ENCODE measurements around the gene WDR46. TPM values are rescaled to one million over a fixed set of nuclear protein-coding genes. Genes with fewer than 3 reads are reported as not detected.
A peak's percentile ranks its signal among the peaks of the same experiment; 100 is the strongest.

The WDR46 gene
- total and polyA plus RNA-seq, 11 donors: 12.2 to 41.0 (median 21.4) TPM

DNA sequence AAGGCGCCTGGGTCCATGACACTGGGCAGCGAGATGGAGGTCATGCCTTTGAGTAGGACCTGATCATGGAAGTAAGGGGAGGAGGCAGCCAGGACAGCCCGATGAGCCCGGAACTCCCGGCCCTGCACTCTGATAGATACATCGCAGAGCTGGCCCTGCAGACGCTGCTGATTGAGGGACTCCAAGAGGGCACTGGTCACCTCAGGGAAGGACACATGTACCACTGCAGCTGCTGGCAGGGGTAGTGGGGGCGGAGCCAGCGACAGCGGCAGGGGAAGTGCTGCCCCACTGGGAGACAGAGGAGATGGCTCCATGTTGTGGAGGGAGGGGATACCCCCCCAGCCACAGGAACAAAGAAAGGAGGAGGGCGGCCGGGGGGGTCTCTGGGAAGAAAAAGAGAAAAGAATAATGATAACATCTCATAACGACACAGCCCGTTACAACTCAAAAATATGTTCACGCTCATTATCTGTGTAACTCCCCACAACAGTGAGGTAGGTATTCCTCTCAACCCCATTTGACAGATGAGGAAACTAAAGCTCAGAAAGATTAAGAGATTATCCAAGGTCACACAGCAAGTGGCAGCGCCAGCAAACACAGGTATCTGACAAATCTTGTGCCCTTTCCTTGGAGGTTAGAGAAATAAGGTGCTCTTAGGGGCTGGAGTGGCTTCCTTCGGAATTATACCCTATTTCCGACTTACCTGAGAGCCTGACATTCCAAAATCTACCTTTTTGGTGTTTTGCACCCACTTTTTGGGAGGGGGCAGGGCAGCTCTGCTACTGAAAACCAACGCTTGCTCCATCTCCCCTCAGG lies 27.8 kb upstream of the WDR46 start:
- intact Hi-C loops (cut with DNase I): no loop called here
- Histone ChIP-seq H3K4me3 (peak overlapping the region in 11 of 12 donors; percentile 24 to 77 (median 64)), H3K4me1 (peaks cover 3 to 74% (median 50%) of the 10 kb centered on the region in 12 donors), H3K27ac (peak overlapping the region in 11 of 12 donors; percentile 54 to 88 (median 84)), H3K9me3 (no peaks in the 10 kb centered on the region), H3K36me3 (peaks cover 0 to 35% (median 27%) of the 10 kb centered on the region in 9 donors), H3K27me3 (no peaks in the 10 kb centered on the region)
- TF ChIP-seq, protein P1, sequence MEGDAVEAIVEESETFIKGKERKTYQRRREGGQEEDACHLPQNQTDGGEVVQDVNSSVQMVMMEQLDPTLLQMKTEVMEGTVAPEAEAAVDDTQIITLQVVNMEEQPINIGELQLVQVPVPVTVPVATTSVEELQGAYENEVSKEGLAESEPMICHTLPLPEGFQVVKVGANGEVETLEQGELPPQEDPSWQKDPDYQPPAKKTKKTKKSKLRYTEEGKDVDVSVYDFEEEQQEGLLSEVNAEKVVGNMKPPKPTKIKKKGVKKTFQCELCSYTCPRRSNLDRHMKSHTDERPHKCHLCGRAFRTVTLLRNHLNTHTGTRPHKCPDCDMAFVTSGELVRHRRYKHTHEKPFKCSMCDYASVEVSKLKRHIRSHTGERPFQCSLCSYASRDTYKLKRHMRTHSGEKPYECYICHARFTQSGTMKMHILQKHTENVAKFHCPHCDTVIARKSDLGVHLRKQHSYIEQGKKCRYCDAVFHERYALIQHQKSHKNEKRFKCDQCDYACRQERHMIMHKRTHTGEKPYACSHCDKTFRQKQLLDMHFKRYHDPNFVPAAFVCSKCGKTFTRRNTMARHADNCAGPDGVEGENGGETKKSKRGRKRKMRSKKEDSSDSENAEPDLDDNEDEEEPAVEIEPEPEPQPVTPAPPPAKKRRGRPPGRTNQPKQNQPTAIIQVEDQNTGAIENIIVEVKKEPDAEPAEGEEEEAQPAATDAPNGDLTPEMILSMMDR (IDR thresholded peaks at IDR 0.05): no peak
- TF ChIP-seq POLR2A (IDR thresholded peaks at IDR 0.05): no peak
- peak in 1 of 4 donors; percentile 1 for ATAC-seq
- DNase-seq: peak in 3 of 5 donors; percentile 56 to 69 (median 57)
- WGBS, 4 donors: 67 to 73% (median 71%) methylated on average over 17 to 19 of the region's 19 CpGs

DNA sequence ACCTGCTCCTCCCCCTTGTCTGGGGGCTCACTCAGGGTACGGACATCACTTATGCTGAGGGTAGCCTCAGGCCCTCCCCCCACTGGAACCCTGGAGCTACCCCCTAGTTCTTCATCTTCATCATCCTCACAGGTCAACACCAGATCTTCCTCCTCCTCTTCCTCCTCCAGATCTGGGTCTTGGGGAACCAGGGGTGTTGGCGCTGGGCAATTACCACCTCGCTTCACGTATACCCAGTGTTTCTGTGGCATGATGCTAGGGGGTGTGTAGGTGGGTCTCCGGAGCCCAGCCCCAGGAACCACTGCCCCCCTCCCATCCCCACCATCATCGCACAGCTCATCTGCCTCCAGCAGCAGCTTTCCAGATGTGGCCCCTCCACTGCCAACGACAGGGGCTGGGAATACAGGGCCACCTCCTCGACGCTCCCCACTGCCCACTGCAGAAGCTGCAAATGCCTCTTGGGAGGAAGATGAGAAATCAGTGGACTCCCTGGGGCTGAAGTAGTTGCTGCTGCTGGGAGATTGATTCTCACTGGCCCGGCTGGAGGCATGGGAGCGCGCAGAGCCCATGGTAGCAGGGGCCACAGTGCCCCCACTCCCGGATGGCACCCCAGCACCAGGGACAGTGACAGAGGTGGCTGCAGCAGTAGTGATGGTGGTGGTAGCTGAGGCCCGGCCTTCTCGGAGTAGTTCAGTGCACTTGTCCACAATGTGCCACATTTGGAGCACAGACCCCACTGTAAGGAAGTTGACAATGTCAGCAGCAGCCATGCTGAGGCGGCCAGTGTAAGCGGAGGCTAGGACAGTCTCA lies 27.0 kb upstream of the WDR46 start:
- no peak overlapping the region for H3K4me3 ChIP-seq
- H3K4me1 ChIP-seq: peaks cover 3 to 74% (median 49%) of the 10 kb centered on the region in 12 donors
- WGBS, 4 donors: 84 to 93% (median 89%) methylated on average over 16 to 17 of the region's 17 CpGs

GRCh38 chr6:33314943-33315792 lies 26.1 kb upstream of the WDR46 start:
- H3K9me3 ChIP-seq: no peaks in the 10 kb centered on the region
- intact Hi-C loops (cut with DNase I): loop anchor here in 2 of 10 donors (2.0 to 5.0 kb wide), 2 partner anchors 16 to 38 kb away; partner anchors contain the start of genes B3GALT4 (in 1 of the 2) and RGL2 (in 1 of the 2)
- peak in 1 of 4 donors; percentile 1 for ATAC-seq
- peaks cover 0 to 38% (median 31%) of the 10 kb centered on the region in 9 donors for H3K36me3 ChIP-seq
- no peaks in the 10 kb centered on the region for H3K27me3 ChIP-seq
- WGBS, 4 donors: 37 to 53% (median 44%) methylated on average over 44 to 47 of the region's 47 CpGs
- peak overlapping the region in 10 of 12 donors; percentile 69 to 99 (median 95) for H3K4me3 ChIP-seq
- TF ChIP-seq, protein P1 (IDR thresholded peaks at IDR 0.05): no peak
- TF ChIP-seq POLR2A (IDR thresholded peaks at IDR 0.05): no peak
- peak in 4 of 5 donors; percentile 59 to 73 (median 64) for DNase-seq
- H3K4me1 ChIP-seq: peaks cover 0 to 72% (median 42%) of the 10 kb centered on the region in 12 donors
- H3K27ac ChIP-seq: peak overlapping the region; percentile 85 to 99 (median 97)

More for the DNA sequence above, 27.0 kb upstream of the WDR46 start:
- H3K27me3 ChIP-seq: no peaks in the 10 kb centered on the region
- H3K9me3 ChIP-seq: no peaks in the 10 kb centered on the region
- H3K27ac ChIP-seq: peak overlapping the region in 6 of 12 donors; percentile 8 to 98 (median 88)
- ATAC-seq: no peak
- TF ChIP-seq, protein P1 (IDR thresholded peaks at IDR 0.05): no peak
- no peak for TF ChIP-seq POLR2A (IDR thresholded peaks at IDR 0.05)
- DNase-seq: no peak
- intact Hi-C loops (cut with DNase I): loop anchor here in 1 of 10 donors (2.0 kb wide), 1 partner anchor 17 kb away; the partner anchor contains the start of gene RGL2
- H3K36me3 ChIP-seq: peaks cover 0 to 38% (median 30%) of the 10 kb centered on the region in 9 donors

Measured in heart left ventricle (tissue), 16 donors.